HG02571 (cell line): Measurements from ENCODE around the gene VEPH1.

ENCODE experiments used
- ATAC-seq: cut with Tn5 transposase; IDR thresholded peaks from one replicate; pipeline ENCODE4 v1.9.1; 2021; ENCODE audit warnings: mild to moderate bottlenecking, moderate library complexity; ENCODE audit not compliant: unreplicated experiment

VEPH1 gene

DNA sequence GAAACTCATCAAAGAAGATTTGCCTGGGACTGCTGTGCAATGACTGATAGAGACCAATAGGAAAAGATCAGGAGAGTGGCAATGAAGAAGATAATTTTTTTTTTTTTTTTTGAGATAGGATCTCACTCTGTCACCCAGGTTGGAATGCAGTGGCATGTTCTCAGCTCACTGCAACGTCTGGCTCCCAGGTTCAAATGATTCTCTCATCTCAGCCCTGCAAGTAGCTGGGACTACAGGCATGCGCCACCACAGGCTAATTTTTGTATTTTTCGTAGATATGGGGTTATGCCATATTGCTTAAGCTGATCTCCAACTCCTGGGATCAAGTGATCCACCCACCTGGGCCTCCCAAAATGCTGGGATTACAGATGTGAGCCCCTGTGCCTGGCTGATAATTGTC, 226.4 kb downstream of the VEPH1 start:
- no peak for ATAC-seq

- ATAC-seq = no peak
Observed at GRCh38 chr3:157275832-157276231, 227.4 kb downstream of the VEPH1 start.

GRCh38 chr3:157274644-157275137, 228.5 kb downstream of the VEPH1 start:
- no peak for ATAC-seq

DNA sequence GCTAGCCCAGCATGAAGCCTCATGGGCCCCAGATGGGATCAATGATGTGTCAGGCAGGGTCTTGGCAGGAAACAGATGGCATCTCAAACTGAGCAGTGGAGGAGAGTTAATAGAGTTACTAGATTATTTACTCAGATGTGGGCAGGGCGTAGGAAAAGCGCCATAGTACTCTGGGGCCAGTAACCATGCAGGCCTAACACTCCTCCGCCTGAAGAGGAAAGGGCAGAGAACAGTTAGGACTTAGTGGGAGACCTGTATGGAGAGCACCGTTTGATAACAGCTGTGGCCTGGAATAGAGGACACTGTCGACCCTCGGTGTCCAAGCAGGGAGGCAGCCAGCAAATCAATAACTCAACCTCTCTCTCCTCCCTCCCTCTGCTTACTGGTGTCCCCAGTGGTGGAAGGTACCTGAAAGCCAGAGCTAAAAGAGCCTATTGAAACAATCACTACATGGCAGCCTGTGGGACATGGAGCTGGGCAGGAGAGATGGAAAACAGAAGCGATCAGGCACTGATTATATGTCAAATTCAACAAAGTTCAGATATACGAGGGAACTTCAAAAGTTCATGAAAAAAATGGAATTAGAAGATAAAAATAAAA, 231.8 kb downstream of the VEPH1 start:
- no peak for ATAC-seq

DNA sequence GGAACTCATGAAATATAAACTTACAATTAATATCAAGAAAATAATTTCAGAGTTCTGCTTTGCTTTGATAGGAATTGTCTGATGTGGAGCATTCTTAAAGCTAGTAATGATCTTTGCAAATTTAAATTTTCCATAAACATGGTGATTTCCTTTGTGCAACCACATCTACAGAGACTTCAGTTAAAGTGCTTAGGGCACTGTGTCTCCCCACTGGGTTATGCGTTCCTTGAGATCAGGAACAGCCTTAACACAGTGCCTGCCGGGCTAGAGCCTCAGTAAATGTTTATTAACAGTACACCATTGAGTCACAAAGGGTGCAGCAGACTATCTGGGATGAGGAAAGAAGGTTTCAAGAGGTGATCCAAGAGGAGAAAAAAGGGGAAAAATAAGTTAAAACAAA, 235.2 kb downstream of the VEPH1 start:
- ATAC-seq = no peak

DNA sequence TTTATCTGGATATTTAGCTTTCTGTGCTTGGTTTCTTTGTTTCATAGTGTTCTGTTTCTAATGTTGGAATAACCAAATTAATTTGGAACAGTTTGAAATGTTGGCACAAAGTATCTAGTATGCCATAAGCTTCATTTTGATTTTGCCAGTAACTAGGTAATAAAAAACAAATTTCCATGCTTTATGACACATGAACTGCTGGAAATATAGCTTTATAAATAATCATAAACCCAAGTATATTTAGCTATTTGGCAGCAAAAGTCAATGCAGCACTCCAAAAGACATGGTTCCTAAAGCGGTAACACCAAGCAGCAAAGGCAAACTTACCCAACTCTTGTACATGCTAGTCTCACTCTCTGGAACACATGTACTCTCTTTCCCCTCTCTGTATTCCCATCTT, 237.3 kb downstream of the VEPH1 start:
- no peak for ATAC-seq

DNA sequence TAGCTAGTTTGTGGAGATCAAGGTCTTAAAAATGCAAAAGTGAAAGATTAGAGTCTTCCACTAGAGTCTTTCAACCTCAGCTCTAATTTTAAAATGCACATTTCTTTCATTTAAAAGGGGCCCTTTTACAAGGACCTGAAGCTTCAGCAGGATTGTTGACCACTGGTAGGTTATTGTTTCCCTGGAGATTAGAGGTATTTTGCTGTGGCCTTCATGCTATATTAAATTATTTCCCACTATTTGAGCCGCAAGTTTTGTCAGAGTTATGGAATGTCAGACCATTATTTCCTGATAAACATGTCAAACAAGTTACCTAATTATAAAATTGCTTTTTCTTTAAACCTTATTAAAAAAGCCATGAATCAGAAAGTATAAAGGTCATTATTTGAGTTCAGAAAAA, 240.2 kb downstream of the VEPH1 start:
- no peak for ATAC-seq

- ATAC-seq = no peak
Observed at GRCh38 chr3:157261000-157261399, 242.2 kb downstream of the VEPH1 start.

DNA sequence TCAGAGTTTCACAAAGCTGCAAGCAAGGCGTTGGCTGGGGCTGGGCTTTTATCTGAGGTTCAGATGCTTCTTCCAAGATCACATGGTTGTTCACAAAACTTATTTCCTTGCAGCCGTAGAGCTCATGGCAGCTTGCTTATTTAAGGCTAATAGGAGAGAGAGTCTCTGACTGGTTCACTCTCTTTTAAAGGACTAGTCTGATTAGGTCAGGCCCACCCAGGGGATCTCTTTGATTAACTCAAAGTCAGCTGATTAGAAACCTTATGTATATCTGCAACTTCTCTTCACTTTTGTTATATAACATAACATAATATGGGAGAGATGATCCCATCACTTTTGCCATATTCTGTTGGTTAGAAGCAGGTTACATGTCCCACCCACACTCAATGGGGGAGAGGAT, 243.4 kb downstream of the VEPH1 start:
- ATAC-seq = no peak

DNA sequence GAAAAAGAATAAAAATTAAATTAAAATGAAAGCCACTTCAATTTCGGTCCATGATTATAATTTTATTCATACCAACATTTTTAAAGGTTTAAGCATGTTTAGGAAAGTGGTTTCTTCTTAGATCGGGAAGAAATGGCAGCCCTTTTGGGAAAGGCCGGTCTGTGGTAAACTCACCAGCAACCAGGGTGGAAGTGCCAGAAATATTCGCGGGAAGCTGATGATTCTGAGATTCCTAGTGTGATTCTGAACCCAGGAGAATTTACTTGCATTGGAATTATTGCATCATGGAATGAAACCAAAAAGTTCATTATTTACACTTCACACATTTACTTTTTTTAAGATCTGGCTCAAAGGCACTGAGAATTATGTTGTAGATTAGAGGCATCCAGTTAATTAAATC, 246.1 kb downstream of the VEPH1 start:
- ATAC-seq = no peak

DNA sequence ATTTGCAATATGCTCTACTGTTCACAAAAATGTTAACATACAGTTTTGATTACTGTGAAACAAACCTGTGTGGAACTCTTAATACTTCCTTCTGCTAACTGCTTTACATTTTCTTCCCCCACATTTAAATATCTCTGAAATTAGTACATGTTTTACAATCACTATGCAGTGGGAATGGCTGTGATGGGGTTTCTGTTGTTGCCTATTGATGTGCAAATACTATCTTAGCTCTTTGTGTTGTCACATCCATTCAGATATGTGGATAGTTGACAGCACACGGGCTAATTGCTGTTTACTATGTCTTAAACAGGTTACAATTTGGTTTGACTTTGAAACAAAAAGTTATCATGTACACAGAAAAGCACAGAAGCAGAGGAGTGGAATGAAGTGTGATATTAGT, 247.4 kb downstream of the VEPH1 start:
- no peak for ATAC-seq

GRCh38 chr3:157251685-157252084, 251.5 kb downstream of the VEPH1 start:
- no peak for ATAC-seq

DNA sequence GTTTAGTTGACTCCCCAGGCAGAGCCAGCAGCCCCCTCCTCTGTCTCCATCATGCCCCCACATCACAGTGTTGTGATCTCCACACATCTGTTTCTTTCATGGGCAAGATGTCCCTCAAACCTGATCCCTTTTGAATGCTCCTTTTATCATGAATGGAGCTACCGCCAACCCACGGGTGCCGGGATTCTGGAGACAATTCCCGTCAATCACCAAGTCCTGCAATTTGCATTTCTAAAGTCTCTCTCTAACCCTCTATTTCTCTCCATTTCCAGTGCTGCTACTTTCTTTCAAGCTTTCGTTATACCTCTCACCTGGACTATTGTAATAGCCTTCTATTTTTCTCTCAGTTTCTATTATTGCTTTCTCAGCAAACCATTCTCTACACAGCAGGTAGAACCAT, 253.6 kb downstream of the VEPH1 start:
- no peak for ATAC-seq

DNA sequence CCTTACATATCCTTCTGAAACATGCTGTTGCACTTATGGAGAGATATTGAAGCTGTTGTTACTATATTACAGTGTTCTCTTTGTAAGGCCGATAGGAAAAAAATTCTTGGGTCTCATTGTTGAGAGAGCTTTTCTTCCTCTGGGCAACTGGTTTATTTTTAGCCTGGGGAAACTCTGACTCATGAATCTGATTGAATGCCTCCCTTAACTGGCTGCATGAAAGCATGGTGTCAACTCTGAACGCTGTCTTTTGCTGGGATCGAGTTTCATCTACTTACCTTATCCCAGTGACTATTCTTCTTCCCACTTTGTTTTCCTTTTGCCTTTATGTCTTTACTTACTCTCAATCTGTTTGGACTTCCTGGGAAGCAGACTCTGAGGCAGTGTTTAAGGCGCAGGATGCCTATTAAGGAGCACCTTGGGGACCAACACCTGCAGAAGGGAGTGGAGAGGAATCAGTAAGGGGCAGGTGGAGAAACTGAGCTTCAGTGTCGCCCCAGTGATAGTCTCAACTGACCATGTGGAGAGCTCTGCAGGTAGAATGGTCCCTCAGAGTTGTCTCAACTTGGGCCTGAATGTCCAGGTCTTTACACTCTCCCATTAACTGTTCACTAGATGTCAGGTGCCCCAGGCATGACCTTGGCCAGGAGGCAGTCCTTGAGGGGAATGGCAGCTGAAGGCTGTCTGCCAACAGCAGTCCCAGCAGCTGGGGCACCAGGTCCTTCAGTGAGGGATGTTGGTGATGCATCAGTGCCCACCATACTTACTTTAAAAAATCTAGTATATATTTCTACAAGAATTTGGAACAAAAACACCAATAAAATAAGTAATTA, 254.4 kb downstream of the VEPH1 start:
- no peak for ATAC-seq

GRCh38 chr3:157247391-157247790, 255.8 kb downstream of the VEPH1 start:
- ATAC-seq = no peak

- no peak for ATAC-seq
Observed at GRCh38 chr3:157242836-157243235, 260.4 kb downstream of the VEPH1 start.

DNA sequence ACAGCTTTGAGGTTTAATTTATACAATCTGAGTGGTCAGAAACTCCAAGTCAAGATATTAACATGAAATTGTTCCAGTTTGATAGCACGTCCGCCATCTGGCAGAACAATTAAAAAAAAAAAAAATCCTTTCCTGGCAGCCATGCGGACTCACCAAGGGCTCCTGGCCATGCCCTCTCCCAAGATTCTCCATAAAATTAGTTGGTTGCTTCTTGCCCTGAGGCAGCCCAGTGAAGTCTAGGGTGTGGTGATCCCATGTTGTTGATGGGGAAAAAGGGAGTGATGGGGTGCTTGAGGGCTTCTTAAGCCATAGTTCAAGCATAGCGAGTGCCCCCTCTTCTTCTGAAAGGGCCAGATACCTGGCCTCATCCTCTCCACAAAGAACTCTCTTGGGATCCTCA, 261.6 kb downstream of the VEPH1 start:
- no peak for ATAC-seq

DNA sequence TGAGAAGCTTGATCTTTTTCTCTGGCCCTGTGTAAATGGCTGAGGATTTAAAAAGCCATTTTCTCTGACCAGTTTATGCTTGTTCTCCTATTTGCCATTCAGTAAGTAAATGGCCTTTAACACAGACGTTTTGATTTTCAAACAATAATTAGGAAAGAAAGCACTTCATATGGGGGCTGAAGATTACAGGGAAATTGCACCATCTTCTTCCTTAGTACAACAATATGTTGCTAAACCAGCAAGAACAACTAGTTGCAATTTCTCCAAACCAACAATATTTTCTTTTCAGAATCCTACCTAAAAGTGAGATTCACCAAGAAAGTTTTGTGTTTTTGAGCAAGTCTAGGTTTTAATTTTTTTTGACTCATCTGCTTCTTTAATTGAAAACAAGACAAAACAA, 262.8 kb downstream of the VEPH1 start:
- no peak for ATAC-seq

- peak; percentile 99 for ATAC-seq
Observed at GRCh38 chr3:157239082-157239704, 264.0 kb downstream of the VEPH1 start.

- ATAC-seq = no peak
Observed at GRCh38 chr3:157238457-157238856, 264.8 kb downstream of the VEPH1 start.

GRCh38 chr3:157237886-157238285, 265.3 kb downstream of the VEPH1 start:
- ATAC-seq = no peak

- no peak for ATAC-seq
Observed at GRCh38 chr3:157235291-157235690, 267.9 kb downstream of the VEPH1 start.
